Endothelial cell of umbilical vein (primary cell): ENCODE measurements around the gene SULT2B1. TPM values are rescaled to one million over a fixed set of nuclear protein-coding genes. Genes with fewer than 3 reads are reported as not detected.

Experiments
- BruUV-seq: library from RNA; stranded (reverse); fragments of 400-500 nt; replicated peaks from 2 replicates; lab custom pipeline; 2021; lab: Mats Ljungman, UMichigan
- CTCF ChIA-PET: fragments of 300-600, 350-600 bp; sonication (Branson Sonifier 250); formaldehyde crosslinking; loops from one replicate; lab custom pipeline; 2021; ENCODE audit warnings: antibody characterized with exemption, inconsistent platforms; lab: Charles Lee
- POLR2A ChIA-PET: fragments of 300-600, 350-600 bp; sonication (Branson Sonifier 250); formaldehyde crosslinking; loops from one replicate; lab custom pipeline; 2021; ENCODE audit warnings: antibody characterized with exemption, inconsistent platforms; lab: Charles Lee
- DNase-seq: peaks from one replicate; pipeline ENCODE4 v3.0.0-alpha.2; 2011; ENCODE audit warnings: low read depth, low spot score
- FAIRE-seq: peaks from 2 replicates; lab custom pipeline; 2011; peaks lifted over from hg19 to GRCh38; lab: Jason Lieb, UNC
- H2AFZ ChIP-seq: 2 replicates; pipeline ENCODE4 v1.6.0; 2012; ENCODE audit warnings: low read depth, low read length, control low read depth, inconsistent platforms
- H3K27ac ChIP-seq: 2 replicates; pipeline ENCODE4 v1.5.1; 2011; ENCODE audit warnings: low read depth, mild to moderate bottlenecking, control low read depth, low read length, moderate library complexity; ENCODE audit not compliant: insufficient read depth
- H3K27me3 ChIP-seq, 2 experiments: 2 replicates each; pipeline versions ENCODE4 v1.6.0 to v1.6.1; 2011; ENCODE audit warnings: low read length in 2 of 2, mixed read lengths in 1 of 2; ENCODE audit not compliant: control insufficient read depth in 2 of 2, insufficient read depth in 2 of 2
- H3K36me3 ChIP-seq, 2 experiments: 2 replicates in 1 of 2; 3 replicates in 1 of 2; pipeline ENCODE4 v1.5.1; 2011; ENCODE audit warnings: low read length in 2 of 2, mild to moderate bottlenecking in 1 of 2, moderate library complexity in 1 of 2; ENCODE audit not compliant: control insufficient read depth in 2 of 2, insufficient read depth in 2 of 2; ENCODE audit errors: extremely low read depth in 1 of 2
- H3K4me1 ChIP-seq: 3 replicates; pipeline ENCODE4 v1.5.1; 2011; ENCODE audit warnings: mild to moderate bottlenecking, low read length; ENCODE audit not compliant: control insufficient read depth, insufficient read depth; ENCODE audit errors: extremely low read depth
- H3K4me2 ChIP-seq: 2 replicates; pipeline ENCODE4 v1.6.1; 2011; ENCODE audit warnings: low read length, control low read depth, mixed read lengths; ENCODE audit not compliant: insufficient read depth
- H3K4me3 ChIP-seq, 3 experiments: fragments of 200-600 bp in 1 of 3; sonication (generic), shearing (Covaris generic) in 1 of 3; replicated peaks in 1 of 3; 2 replicates each; pipeline ENCODE4 v1.5.1; 2011 to 2016; ENCODE audit warnings: control low read depth in 3 of 3, low read length in 3 of 3, mild to moderate bottlenecking in 2 of 3, inconsistent platforms in 1 of 3, low read depth in 1 of 3, moderate library complexity in 1 of 3; ENCODE audit not compliant: insufficient read depth in 1 of 3
- H3K79me2 ChIP-seq: 2 replicates; pipeline ENCODE4 v1.6.0; 2012; ENCODE audit warnings: low read length, inconsistent platforms; ENCODE audit not compliant: control insufficient read depth, insufficient read depth
- H3K9ac ChIP-seq: replicated peaks from 2 replicates; pipeline ENCODE3; 2011; ENCODE audit warnings: low read length, control low read depth; ENCODE audit not compliant: insufficient read depth; ENCODE audit errors: extremely low read depth
- H3K9me1 ChIP-seq: replicated peaks from 3 replicates; pipeline ENCODE4 v1.6.0; 2011; ENCODE audit warnings: mild to moderate bottlenecking, low read length; ENCODE audit not compliant: control insufficient read depth, insufficient read depth; ENCODE audit errors: extremely low read depth
- H3K9me3 ChIP-seq: replicated peaks from 2 replicates; pipeline ENCODE4 v1.5.1; 2012; ENCODE audit warnings: low read length, inconsistent platforms; ENCODE audit not compliant: control insufficient read depth, insufficient read depth
- H4K20me1 ChIP-seq: replicated peaks from 2 replicates; pipeline ENCODE3; 2011; ENCODE audit warnings: mild to moderate bottlenecking, low read length; ENCODE audit not compliant: control insufficient read depth, insufficient read depth; ENCODE audit errors: extremely low read depth
- EZH2 ChIP-seq: IDR thresholded peaks from 2 replicates; pipeline ENCODE4 v1.6.1; 2012; ENCODE audit warnings: borderline replicate concordance, low read depth, mild to moderate bottlenecking, moderate library complexity, low read length, inconsistent platforms; ENCODE audit not compliant: severe bottlenecking
- FOS ChIP-seq: IDR thresholded peaks from 2 replicates; pipeline ENCODE4 v1.6.1; 2011; ENCODE audit warnings: mild to moderate bottlenecking, low read length, moderate library complexity, borderline replicate concordance; ENCODE audit not compliant: insufficient read depth
- GATA2 ChIP-seq: IDR thresholded peaks from 2 replicates; pipeline ENCODE4 v1.7.0; 2011; ENCODE audit warnings: low read depth, mild to moderate bottlenecking, moderate library complexity, mixed read lengths, low read length; ENCODE audit not compliant: insufficient read length, insufficient read depth
- JUN ChIP-seq: IDR thresholded peaks from 2 replicates; pipeline ENCODE4 v1.6.1; 2011; ENCODE audit warnings: borderline replicate concordance, low read depth; ENCODE audit not compliant: insufficient read length, insufficient read depth
- MYC ChIP-seq: IDR thresholded peaks from one replicate; pipeline ENCODE4 v1.6.1; 2011; ENCODE audit warnings: mild to moderate bottlenecking, low read depth, low read length
- POLR2A ChIP-seq: IDR thresholded peaks from 2 replicates; pipeline ENCODE4 v1.6.1; 2012; ENCODE audit warnings: low read depth, mild to moderate bottlenecking, control low read depth, low read length
- POLR2AphosphoS5 ChIP-seq: IDR thresholded peaks from 2 replicates; pipeline ENCODE4 v1.6.1; 2012; ENCODE audit warnings: low read depth, mild to moderate bottlenecking, control low read depth, low read length, moderate library complexity; ENCODE audit not compliant: insufficient read depth
- dilution Hi-C: fragments of 300-500 bp; cut with MboI; formaldehyde crosslinking; loops from one replicate; pipeline ENCODE4 v1.15.0; 2019; ENCODE audit warnings: low sequenced_read_pairs; ENCODE audit not compliant: extremely low pct_ligation_motif_present
- intact Hi-C: fragments of 100-400 bp; cut with micrococcal nuclease; formaldehyde crosslinking; loops from one replicate; pipeline ENCODE4 v1.10.0; 2022
- polyA plus RNA-seq, 4 experiments: library from polyadenylated mRNA; depleted of rRNA in 3 of 4; stranded (reverse) in 3 of 4; unstranded in 1 of 4; fragments of >200 nt; gene quantifications; 2 replicates each; pipeline versions ENCODE4 v1.2.1 to v1.2.3, GENCODE V29; 2011 to 2012; ENCODE audit warnings: missing spikeins in 1 of 4
- total RNA-seq: library from RNA; stranded (reverse); gene quantifications from 2 replicates; pipeline ENCODE4 v1.2.3, GENCODE V29; 2021
- TF ChIP-seq, protein P1 (sequence below), 2 donors: IDR thresholded peaks; 1 replicate in 1 of 2; 2 replicates in 1 of 2; pipeline ENCODE4 v1.5.1; 2011; ENCODE audit warnings: low read length in 2 of 2, mild to moderate bottlenecking in 2 of 2, moderate library complexity in 2 of 2, control low read depth in 1 of 2, inconsistent platforms in 1 of 2, low read depth in 1 of 2; ENCODE audit not compliant: insufficient read depth in 1 of 2; ENCODE audit errors: extremely low read depth in 1 of 2
- TF ChIP-seq, protein P2 (sequence below): IDR thresholded peaks from 2 replicates; pipeline ENCODE4 v1.6.1; 2011; ENCODE audit not compliant: insufficient read depth, insufficient read length

Gene SULT2B1
- total and polyA plus RNA-seq, 2 donors (not counting 3 experiments of a cell fraction or from before 2014, with no cell fraction given) = not detected

DNA sequence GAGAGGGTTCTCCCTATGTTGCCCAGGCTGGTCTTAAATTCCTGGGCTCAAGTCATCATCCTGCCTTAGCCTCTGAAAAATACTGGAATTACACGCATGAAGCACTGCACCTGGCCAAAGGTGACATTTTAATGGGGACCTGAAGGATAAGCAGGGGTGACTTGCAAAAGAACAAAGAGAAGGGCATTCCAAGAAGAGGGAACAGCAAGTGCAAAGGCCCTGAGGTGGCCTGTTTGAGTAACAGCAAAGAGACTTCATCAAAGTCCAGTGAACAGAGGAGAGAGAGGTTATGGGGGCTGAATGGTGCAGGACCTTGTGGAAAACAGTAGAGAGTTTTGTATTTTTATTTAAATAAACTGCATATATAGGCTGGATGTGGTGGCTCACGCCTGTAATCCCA, 89.9 kb downstream of the SULT2B1 start:
- Histone ChIP-seq H3K79me2 (no peaks in the 10 kb centered on the region), H3K9me1 (no peaks in the 10 kb centered on the region), H3K4me1 (peaks cover 14% of the 10 kb centered on the region), H3K36me3 (no peaks in the 10 kb centered on the region), H3K27ac (no peak overlapping the region), H3K27me3 (peaks cover 2 to 4% of the 10 kb centered on the region in 2 experiments), H2AFZ (no peak overlapping the region), H3K4me3 (no peak overlapping the region), H3K4me2 (no peak overlapping the region), H4K20me1 (no peaks in the 10 kb centered on the region), H3K9ac (no peak overlapping the region), H3K9me3 (no peaks in the 10 kb centered on the region)
- intact Hi-C loops (no loop called here), dilution Hi-C loops (no loop called here)
- ChIA-PET CTCF (interaction anchor here (0.7 to 1.4 kb wide), 2 partner anchors 11 to 283 kb away, joined by 3 read pairs; no protein-coding TSS in a partner anchor), POLR2A (interaction anchor here (0.6 to 0.7 kb wide), 2 partner anchors 56 to 107 kb away, joined by 3 to 10 read pairs; no protein-coding TSS in a partner anchor)
- FAIRE-seq = no peak
- TF ChIP-seq, protein P1, sequence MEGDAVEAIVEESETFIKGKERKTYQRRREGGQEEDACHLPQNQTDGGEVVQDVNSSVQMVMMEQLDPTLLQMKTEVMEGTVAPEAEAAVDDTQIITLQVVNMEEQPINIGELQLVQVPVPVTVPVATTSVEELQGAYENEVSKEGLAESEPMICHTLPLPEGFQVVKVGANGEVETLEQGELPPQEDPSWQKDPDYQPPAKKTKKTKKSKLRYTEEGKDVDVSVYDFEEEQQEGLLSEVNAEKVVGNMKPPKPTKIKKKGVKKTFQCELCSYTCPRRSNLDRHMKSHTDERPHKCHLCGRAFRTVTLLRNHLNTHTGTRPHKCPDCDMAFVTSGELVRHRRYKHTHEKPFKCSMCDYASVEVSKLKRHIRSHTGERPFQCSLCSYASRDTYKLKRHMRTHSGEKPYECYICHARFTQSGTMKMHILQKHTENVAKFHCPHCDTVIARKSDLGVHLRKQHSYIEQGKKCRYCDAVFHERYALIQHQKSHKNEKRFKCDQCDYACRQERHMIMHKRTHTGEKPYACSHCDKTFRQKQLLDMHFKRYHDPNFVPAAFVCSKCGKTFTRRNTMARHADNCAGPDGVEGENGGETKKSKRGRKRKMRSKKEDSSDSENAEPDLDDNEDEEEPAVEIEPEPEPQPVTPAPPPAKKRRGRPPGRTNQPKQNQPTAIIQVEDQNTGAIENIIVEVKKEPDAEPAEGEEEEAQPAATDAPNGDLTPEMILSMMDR (IDR thresholded peaks at IDR 0.05; ENCODE audit: extremely low read depth in 1 of 2, insufficient read depth in 1 of 2, low read depth in 1 of 2, low read length in 2 of 2) = no peak
- no peak for TF ChIP-seq POLR2AphosphoS5
- TF ChIP-seq POLR2A = no peak
- no peak for TF ChIP-seq JUN
- no peak for TF ChIP-seq GATA2
- no peak for TF ChIP-seq FOS
- TF ChIP-seq MYC = no peak
- TF ChIP-seq, protein P2, sequence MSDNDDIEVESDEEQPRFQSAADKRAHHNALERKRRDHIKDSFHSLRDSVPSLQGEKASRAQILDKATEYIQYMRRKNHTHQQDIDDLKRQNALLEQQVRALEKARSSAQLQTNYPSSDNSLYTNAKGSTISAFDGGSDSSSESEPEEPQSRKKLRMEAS = no peak
- no peak for TF ChIP-seq EZH2
- no TSS peak for BruUV-seq
- DNase-seq = no peak
